HG02840 (cell line): ENCODE measurements around the gene NCCRP1.

Source experiments
- ATAC-seq: cut with Tn5 transposase; IDR thresholded peaks from one replicate; pipeline ENCODE4 v1.9.1; 2021; ENCODE audit warnings: mild to moderate bottlenecking, moderate library complexity, moderate number of reproducible peaks; ENCODE audit not compliant: unreplicated experiment, low FRiP score

The NCCRP1 gene

GRCh38 chr19:39196860-39197562 is at the start of gene NCCRP1:
Gene NCCRP1 (plus strand): TSS chr19:39196964. CDS start chr19:39196983, 19 bp downstream.
- no peak for ATAC-seq

GRCh38 chr19:39147480-39147879 is 49.3 kb upstream of the NCCRP1 start:
- no peak for ATAC-seq

GRCh38 chr19:39148939-39149529 is 47.7 kb upstream of the NCCRP1 start:
- no peak for ATAC-seq

GRCh38 chr19:39150235-39150634 is 46.5 kb upstream of the NCCRP1 start:
- ATAC-seq: no peak

DNA sequence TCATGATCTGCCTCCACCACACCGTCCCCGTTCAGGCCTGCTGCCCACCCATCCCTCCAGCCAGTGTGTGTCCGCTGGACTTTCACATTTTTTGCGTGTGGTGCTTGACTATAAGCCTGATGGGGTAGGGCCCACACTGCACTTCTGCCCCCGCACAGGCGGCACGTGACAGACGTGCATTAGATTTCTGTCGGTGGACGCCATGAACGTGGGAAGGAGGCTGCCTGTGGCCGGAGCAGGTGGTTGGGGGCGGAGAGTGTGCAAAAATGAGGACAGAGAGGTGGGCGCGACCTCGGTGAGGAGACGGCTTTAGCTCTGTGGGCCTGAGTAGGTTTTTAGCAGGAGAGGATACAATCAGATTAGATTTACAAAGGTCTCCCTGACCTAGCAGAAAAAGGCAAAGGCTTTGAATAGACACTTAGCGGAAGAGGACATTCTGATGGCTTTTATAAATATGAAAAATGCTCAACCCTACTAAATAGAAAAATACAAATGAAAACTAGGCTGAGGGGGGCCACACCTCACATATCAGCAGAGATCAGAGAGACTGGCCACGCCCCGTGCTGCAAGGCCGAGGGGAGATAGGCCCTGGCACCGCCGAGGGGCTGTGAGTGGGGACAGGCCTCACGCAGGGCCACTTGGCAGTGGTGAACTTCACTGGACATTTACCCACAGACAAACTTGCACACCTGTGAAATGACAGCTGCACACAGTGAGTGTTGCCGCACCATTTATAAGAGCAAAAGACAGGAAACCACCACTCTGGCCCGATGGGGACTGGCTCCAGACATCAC is 45.8 kb upstream of the NCCRP1 start:
- no peak for ATAC-seq

- ATAC-seq: no peak
Measured at GRCh38 chr19:39152066-39152465, 44.7 kb upstream of the NCCRP1 start.

- ATAC-seq: no peak
Measured at GRCh38 chr19:39154100-39154628, 42.6 kb upstream of the NCCRP1 start.

- no peak for ATAC-seq
Measured at GRCh38 chr19:39154629-39155100, 42.1 kb upstream of the NCCRP1 start.

DNA sequence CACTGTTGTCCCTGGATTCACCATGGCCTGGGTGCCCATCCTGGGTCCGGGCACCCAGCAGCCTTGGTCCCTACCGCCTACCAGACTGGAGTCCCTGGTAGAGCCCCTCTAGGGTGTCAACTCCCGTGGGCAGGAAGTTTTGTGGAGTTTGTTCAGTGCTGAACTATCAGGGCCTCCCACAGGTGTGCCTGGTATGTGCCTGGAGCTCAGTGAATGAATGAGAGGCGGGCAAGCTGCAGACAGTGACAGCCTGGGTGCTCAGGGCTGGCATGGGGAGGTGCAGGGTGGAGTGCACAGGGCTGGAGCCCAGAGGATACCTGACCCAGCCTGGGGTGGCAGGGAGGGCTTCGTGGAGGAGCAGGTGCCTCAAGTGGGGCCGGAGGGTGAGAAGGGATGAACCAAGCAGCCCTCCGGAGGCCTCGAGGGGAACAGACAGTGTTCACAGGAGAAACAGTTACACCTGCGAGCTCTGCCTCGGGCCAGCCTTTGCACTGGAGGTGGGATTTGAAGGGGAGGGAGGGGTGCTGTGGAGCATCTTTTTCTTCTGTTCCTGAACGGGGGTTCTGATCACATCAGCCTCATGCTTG is 41.6 kb upstream of the NCCRP1 start:
- no peak for ATAC-seq

DNA sequence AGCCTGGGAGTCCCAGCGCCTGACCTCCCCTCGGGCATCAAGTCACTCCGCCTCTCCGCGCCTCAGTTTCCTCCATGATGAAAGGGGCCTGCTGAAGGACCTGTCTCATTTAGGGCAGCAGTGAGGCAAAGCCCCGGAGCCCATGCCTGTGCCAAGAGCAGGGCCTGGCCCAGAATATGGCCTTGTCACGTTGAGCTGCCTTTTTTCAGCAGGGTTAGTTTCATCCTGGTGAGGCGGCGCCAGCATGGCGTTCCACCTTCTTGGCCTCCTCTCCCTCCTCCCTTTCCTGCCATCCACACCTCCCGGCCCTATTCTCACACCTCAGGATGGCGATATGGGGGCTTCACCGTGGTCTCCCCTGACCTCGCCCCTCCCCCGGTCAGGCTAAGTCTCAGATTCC is 41.0 kb upstream of the NCCRP1 start:
- no peak for ATAC-seq

GRCh38 chr19:39156326-39157230 is 40.2 kb upstream of the NCCRP1 start:
- ATAC-seq: no peak

DNA sequence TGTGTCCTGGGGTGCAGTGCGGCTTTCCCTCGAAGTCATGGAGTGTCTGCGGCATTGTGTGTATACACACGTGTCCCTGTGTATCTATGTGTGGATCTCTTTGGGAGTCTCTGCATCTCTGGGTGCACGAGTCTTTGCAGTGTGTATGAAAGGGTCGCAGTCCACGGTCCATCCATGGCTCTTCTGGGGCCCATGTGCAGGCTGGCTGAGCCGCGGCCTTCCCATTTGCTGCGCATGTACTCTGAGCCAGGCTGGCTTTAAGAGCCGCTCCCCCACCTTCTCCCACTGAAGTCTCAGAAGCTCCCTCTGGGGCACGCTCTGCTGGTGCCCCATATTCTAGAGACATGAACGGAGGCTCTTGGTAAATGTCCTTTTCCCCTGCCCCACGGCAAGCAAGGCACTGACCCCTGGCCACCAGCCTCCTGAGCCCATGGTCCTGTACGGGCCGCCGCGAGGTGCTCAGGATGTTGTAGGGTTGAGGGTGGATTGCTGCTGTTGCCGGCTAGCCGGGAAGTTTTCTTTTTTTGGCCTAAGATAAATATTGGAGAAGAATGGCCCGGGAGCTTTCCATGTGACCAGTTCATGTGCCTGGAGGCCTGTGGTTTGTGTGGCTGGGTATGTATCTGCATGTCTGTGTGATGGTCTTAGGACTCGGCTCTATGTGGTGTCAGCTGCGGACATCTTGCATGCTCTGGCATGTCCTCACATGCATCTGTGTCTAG is 39.3 kb upstream of the NCCRP1 start:
- ATAC-seq: no peak

DNA sequence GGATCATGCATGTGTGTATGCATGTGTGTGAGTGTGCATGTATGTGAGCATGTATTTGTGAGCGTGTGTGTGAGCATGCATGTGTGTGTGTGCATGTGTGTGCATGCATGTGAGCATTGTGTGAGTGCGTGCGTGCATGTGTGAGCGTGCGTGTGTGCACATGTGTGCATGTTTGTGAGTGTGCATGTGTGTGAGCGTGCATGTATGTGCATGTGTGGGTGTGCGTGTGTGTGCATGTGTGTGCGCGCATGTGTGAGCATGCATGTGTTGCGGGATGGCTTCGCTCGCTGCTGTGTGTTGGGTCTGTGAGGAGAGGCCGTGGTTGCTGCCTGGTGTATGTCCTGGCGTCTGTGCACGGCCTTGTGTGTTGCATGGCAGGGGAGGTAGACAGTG is 38.8 kb upstream of the NCCRP1 start:
- no peak for ATAC-seq

- no peak for ATAC-seq
Measured at GRCh38 chr19:39158646-39159260, 38.0 kb upstream of the NCCRP1 start.

DNA sequence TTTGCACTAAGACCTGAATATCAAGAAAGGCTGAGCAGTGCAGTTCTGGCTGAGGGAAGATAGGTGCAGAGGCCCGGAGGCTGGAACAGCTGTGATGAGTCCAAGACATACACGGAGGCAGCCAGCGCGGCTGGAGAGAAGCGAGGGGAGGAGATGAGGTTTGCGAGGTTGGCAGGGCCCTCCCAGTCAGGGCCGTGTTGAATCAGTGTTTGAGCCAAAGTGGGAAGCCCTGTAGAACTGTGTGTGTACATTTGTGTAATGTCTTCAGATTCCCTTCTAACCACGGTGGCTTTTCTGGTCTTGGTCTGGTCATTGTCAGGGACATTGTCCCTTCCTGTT is 36.3 kb upstream of the NCCRP1 start:
- ATAC-seq: no peak

DNA sequence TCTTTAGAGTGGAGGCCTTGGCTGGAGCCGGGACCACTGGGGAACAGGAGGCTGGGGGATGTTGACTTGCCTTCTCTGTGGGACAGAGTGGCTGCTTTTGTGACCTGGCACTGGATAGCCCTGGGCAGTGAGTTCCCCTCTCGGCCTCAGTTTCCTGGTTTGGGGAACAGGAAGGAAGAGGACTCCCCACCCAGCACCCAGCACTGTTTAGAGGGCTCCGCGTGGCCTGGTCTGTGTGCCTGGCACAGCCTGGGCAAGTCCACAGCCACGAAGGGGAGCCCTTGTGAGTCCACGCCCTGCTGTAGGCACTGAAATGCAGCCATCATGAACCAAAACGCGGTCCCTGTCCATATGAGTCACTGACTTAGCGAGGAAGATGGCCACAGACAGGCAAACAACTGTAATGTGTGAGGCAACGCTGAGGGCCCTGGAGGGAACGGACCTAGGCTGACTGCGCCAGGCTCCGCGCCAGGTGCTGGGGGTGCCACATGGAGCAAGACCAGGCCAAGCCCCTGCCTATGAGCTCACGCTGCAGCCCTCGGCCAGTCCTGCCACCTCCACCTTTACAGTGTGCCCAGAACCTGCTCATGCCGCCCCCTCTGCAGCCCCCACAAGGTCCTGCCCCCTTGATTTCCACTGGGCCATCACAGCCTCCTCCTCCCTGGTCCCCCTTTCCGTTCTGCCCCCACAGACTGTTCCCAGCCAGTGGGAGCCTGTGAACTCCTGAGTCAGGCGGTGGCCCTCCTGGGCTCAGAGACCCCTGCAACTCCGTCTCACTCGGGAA is 35.7 kb upstream of the NCCRP1 start:
- ATAC-seq: no peak

- no peak for ATAC-seq
Measured at GRCh38 chr19:39162441-39163043, 34.2 kb upstream of the NCCRP1 start.

DNA sequence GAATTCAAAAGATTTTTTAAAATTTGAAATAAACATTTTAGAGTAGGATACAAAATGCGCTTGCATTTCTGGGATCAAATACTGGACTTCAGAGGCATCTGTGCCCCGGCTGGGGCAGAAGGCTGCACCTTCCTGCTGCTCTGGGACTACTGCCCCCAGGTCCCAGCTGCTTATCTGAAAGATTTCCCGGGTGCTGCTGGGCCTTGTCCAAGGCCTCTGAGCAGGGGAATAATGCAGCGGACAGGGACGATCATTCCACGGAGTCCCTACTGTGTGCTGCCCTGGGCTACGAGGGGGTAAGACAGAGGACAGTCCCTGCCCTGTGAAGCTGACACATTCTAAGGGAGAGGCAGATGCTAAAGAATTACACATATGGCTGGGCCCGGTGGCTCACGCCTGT is 33.1 kb upstream of the NCCRP1 start:
- ATAC-seq: no peak
